Stimulated activated naive CD4-positive, alpha-beta T cell treated with Interleukin-2 at 50 U/mL for 16 hours (primary cell): ENCODE measurements around the gene WIPF2.
"Not testable (repeated sequence)": the region's sequence is repeated elsewhere in the genome, so short reads cannot be mapped to it uniquely, and the experiment has no call there.

ENCODE experiments used
- DNase-seq: peaks from one replicate; lab custom pipeline; 2025; lab: John Stamatoyannopoulos, UW

Gene WIPF2

DNA sequence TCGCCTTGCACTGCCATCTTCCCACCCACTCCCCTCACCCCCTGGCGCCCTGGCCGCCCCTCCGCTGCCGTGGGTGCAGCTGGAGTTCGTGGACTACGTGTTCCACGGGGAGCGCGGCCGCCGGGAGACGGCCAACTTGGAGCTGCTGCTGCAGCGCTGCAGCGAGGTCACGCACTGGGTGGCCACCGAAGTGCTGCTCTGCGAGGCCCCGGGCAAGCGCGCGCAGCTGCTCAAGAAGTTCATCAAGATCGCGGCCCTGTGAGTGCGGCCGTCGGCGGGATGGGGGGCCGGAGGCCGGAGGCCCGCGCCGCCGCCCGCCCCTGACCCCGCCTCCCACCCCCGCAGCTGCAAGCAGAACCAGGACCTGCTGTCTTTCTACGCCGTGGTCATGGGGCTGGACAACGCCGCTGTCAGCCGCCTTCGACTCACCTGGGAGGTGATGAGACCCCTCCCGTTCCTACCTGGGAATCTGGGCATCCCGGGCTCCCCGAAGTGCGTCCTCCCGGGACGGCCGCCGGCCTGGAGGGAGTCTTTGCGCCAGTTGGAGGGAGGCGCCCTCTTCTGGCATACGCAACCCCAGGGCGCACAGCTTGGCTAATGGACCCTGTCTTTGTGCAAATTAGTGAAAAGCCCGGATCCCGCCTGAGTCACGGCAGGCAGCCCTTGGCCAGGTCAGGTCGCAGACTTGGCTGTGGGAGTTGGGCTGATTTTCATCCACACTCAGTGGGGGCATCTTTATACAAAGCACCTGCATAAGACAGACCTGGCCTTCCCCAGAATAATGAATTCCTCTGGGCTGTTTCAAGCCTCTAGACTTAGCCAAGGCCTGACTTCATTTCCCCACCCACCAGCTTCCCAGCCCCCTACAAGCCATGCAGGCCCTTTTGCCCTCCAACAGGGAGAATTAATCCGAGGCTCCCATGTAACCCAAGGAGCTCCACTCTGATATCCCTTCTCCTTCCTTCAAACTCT is 27.6 kb upstream of the WIPF2 start:
- peak; percentile 63 for DNase-seq

DNA sequence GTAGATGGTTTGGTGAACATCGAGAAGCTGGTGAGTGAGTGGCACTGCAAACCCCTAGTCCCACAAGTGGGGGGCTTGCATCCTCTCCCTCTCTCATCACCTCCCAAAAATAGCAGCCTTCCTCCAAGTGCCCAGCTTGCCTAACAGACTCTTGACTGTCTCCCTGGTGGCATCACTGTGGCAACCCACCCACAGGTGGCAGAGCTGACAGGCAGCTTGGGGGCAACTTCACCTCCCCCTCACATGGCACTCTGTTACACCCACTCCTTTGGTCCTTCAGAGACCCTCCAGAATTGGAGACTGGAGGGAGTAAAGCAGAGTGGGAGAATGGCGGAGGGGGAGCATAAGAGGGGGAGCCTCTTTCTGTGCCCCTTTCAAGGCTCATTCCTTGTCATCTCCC is 26.1 kb upstream of the WIPF2 start:
- no peak for DNase-seq

GRCh38 chr17:40194821-40195220 is 24.3 kb upstream of the WIPF2 start:
- no peak for DNase-seq

GRCh38 chr17:40197550-40197949 is 21.6 kb upstream of the WIPF2 start:
- no peak for DNase-seq

GRCh38 chr17:40197965-40198456 is 21.1 kb upstream of the WIPF2 start:
- DNase-seq = not testable (repeated sequence)

GRCh38 chr17:40198576-40198975 is 20.5 kb upstream of the WIPF2 start:
- DNase-seq = no peak

- DNase-seq = no peak
Observed at GRCh38 chr17:40203131-40203530, 16.0 kb upstream of the WIPF2 start.

DNA sequence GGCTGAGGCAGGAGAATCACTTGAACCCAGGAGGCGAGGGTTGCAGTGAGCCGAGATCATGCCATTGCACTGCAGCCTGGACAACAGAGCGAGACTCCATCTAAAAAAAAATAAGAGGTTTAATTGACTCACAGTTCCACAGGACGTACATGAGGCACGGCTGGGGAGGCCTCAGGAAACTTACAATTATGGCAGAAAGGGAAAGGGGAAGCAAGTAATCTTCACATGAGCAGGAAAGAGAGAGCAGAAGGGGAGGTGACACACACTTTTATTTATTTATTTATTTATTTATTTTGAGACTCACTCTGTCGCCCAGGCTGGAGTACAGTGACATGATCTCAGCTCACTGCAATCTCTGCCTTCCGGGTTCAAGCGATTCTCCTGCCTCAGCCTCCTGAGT is 12.9 kb upstream of the WIPF2 start:
- DNase-seq = not testable (repeated sequence)

DNA sequence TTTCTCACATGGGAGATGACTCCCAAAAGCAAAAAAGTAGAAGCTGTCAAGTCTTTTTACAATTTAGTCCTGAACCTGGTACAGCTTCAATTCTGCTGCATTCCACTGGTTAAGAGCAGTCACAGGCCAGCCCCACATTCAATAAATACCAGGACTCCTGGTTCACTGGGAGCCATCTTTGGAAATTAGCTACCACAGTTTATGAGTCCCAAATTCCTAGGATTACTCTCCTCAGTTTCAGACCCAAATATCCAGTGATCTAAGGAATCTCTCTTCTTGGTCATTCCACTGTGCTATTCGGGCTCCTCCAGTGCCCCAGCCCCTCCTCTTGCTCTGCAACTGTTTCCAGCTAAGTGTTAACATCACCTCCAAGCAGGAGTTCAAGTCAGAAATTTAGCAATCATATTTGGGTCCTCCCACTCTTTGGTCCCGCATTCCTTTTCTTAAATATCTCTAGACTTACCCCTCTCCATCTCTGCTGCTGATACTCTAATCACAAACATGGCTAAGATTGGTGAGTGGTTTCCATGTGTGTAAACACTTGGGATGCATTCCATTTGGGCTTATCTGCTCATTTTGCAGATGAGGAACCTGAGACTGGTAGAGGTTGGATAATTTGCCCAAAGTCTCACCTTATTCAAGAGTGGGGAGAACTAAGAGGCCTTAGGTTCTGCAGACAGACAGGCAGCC is 9.6 kb upstream of the WIPF2 start:
- DNase-seq = no peak

DNA sequence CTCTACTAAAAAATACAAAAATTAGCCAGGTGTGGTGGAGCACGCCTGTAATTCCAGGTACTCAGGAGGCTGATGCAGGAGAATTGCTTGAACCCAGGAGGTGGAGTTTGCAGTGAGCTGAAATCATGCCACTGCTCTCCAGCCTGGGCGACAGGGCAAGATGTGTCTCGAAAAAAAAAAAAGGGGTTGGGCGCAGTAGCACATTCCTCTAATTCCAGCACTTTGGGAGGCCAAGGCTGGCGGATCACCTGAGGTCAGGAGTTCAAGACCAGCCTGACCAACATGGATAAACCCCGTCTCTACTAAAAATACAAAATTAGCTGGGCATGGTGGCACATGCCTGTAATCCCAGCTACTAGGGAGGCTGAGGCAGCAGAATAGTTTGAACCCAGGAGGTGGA is 5.2 kb upstream of the WIPF2 start:
- DNase-seq = not testable (repeated sequence)

- no peak for DNase-seq
Observed at GRCh38 chr17:40218006-40218739, 931 bp upstream of the WIPF2 start.

DNA sequence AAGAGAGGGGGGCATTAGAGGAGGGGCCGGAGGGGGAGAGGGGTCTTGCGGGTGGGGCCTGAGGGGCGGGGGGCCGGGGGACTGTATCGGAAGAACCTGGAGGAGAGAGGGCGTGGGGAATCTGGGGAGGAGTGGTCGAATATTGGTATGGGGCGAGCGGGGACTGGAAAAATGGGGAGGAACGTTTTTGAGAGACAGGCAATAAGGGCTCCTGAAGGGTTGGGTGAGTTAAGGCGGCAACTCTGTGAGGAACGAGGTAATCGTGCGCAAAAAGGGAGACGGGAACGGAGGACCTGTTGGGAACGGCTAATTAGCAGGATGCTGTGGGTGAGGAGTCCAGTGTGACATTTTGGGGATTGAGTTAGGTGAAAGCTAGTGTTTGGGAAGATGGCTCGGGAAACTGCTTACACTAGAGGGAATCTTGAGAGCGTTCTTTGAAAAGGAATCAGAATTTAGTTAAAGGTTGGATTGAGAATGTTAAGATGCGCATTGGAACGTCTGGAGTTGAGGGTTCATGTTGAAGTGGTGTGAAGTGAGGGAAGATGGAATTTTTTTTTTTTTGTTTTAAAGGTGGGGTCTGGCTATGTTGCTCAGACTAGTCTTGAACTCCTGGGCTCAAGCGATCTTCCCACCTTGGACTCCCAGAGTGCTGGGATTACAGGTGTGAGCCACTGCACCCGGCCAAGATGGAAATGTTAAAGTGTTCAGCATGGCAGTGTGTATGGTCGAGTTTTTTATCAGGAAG is 662 bp downstream of the WIPF2 start:
- peak; percentile 41 for DNase-seq

- DNase-seq = no peak
Observed at GRCh38 chr17:40224718-40225550, 5.8 kb downstream of the WIPF2 start.

DNA sequence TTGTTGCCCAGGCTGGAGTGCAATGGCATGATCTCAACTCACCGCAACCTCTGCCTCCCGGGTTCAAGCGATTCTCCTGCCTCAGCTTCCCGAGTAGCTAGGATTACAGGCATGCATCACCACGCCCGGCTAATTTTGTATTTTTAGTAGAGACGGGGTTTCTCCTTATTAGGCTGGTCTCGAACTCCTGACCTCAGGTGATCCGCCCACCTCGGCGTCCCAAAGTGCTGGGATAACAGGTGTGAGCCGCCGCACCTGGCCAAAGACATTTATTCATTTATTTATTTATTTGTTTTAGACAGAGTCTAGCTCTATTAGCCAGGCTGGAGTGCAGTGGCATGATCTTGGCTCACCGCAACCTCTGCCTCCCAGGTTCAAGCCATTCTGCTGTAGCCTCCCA is 10.0 kb downstream of the WIPF2 start:
- not testable (repeated sequence) for DNase-seq

GRCh38 chr17:40230670-40231069 is 11.6 kb downstream of the WIPF2 start:
- no peak for DNase-seq

DNA sequence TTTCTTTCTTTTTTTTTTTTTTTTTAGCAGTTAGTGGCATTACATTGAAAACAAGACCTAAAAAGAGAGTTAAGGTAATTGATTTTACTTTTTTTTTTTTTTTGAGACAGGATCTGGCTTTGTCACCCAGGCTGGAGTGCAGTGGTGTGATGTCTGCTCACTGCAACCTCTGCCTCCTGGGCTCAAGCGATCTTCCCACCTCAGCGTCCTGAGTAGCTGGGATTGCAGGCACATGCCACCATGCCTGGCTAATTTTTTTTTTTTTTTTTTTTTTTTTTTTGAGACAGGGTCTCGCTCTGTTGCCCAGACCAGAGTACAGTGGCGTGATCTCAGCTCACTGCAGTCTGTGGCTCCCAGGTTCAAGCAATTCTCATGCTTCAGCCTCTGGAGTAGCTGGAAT is 12.8 kb downstream of the WIPF2 start:
- not testable (repeated sequence) for DNase-seq

GRCh38 chr17:40241252-40241834 is 22.2 kb downstream of the WIPF2 start:
- no peak for DNase-seq

GRCh38 chr17:40242774-40243173 is 23.7 kb downstream of the WIPF2 start:
- DNase-seq = no peak

DNA sequence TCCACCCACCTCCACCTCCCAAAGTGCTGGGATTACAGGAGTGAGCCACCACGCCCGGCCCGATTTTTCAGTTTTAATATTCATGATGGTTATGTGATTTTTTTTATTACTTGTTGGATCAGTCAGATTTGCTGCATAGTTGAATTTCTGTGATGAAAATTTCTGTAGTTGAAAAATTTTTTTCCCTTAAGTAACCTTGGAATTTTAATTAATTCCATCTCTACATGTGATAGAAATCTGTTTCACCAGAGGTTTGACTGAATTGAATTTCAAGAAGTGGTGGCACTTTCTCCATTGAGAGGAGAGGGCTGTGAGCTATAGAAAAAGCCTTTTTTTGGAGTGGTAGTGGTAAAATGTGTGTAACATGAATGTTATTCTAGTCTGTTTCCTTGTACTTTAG is 24.7 kb downstream of the WIPF2 start:
- no peak for DNase-seq

DNA sequence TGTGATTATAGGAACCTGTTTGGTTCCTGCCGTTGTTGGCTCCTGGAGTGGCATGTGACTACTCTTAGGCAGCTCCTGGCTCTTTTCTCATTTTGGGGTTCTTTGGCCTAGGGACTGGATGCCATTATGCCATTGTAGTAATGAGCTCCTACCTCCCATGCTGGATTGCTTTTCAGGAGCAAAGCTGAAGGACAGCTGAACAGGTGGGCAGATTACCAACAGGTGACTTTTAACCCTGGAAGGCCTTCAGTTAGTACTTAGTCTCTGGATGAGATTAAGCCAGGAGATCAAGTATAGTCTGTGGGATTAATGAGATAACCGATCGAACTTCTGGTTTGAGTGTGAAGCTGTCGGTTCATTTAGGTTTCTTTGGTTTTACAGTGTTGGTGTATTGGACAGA is 25.2 kb downstream of the WIPF2 start:
- DNase-seq = no peak
